HG02759 (cell line): ENCODE results near the gene RNMT.

Experiments
- ATAC-seq: cut with Tn5 transposase; IDR thresholded peaks from one replicate; pipeline ENCODE4 v1.9.1; 2021; ENCODE audit warnings: mild to moderate bottlenecking, moderate library complexity; ENCODE audit not compliant: unreplicated experiment

RNMT gene

DNA sequence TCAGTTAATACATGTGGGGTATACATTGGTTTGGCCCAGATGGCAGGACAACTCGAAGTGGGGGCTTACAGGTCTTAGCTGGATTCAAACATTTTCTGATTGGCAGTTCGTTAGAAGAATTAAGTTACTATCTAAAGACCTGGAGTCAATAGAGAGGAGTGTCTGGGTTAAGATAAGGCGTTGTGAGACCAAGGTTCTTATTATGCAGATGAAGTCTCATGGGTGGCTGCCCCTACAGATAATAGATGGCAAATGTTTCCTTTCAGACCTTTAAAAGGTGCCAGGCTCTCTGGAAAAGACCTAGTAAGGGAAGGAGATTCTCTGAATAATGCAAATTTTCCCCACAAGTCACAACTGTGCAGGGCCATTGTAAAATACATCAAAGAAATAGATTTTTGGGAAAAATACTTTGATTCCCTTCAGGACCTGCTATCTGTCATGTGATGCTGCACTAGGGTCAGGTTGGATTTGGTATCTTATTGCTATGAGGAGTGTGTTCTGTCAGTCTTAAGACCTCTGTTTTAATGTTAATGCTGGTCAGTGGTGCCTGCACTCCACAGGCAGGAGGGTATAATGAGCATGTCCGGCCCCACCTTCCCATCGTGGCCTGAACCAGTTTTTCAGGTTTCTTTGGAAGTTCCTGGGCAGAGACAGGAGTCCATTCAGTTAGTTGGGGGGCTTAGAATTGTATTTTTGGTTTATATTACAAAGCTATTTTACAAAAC is 83.2 kb downstream of the RNMT start:
- no peak for ATAC-seq

- no peak for ATAC-seq
These were observed 84.5 kb downstream of the RNMT start for GRCh38 chr18:13810950-13811485.

DNA sequence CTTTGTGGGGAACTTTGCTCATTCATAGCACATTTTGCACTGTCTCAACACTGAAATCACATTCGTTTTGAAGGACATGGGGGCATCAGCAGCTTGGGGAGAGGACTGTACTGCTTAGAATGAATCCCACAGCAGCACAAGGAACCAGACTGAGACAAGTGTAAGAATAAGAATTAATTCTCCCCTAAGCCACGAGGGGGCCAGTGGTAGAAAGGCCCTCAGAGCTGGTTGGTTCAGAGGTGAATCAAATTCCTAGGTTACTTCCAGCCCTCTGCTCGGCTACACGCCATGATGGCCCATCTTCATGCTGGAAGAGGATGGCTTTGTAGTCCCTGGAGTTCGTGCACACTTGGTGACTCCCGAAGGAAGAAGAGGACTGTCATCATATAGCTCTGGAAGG is 85.5 kb downstream of the RNMT start:
- no peak for ATAC-seq

DNA sequence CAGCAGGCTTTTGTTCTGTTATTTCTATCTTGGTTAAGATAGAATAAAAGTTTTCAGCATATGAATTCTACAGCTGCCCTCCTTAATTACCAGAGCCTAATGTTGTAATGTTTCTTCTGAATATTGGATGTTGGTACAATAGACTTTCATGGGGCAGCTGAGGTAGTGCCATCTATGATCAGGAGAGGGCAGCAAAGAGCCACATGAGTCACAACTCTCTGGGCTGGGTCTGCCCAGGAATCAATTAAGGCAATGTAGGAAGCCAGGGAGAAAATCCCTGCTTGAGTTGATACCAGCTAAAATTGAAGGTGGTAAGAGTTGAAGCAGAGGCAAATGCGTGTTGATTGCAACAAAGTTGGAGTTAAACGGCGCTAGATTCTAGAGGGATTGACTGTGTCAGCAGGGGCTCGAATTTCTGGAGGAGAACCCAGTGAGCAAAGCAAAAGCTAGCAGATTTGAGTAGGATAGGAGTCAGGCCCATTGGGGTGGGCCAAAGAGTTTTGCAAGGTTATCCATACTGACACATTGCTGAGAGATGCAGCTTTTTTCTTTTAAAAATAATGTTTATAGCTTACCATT is 86.9 kb downstream of the RNMT start:
- peak; percentile 87 for ATAC-seq
